HG02885 (cell line): ENCODE results near the gene NDUFS6.
"Not testable (repeated sequence)": the region's sequence is repeated elsewhere in the genome, so short reads cannot be mapped to it uniquely, and the experiment has no call there.

ENCODE experiments used
- ATAC-seq: cut with Tn5 transposase; IDR thresholded peaks from one replicate; pipeline ENCODE4 v1.9.1; 2021; ENCODE audit warnings: mild to moderate bottlenecking; ENCODE audit not compliant: unreplicated experiment, poor library complexity

The NDUFS6 gene

GRCh38 chr5:1781726-1782384 lies 19.4 kb upstream of the NDUFS6 start:
- no peak for ATAC-seq

GRCh38 chr5:1782385-1783215 lies 18.6 kb upstream of the NDUFS6 start:
- peak; percentile 18 for ATAC-seq

- peak; percentile 81 for ATAC-seq
These were observed 18.0 kb upstream of the NDUFS6 start for GRCh38 chr5:1783216-1783554.

GRCh38 chr5:1784197-1785050 lies 16.8 kb upstream of the NDUFS6 start:
- no peak for ATAC-seq

GRCh38 chr5:1785062-1785461 lies 16.1 kb upstream of the NDUFS6 start:
- no peak for ATAC-seq

- no peak for ATAC-seq
These were observed 15.2 kb upstream of the NDUFS6 start for GRCh38 chr5:1785984-1786383.

- ATAC-seq = no peak
These were observed 14.4 kb upstream of the NDUFS6 start for GRCh38 chr5:1786621-1787471.

GRCh38 chr5:1787472-1788047 lies 13.6 kb upstream of the NDUFS6 start:
- ATAC-seq = no peak

GRCh38 chr5:1788200-1788599 lies 13.0 kb upstream of the NDUFS6 start:
- no peak for ATAC-seq

- no peak for ATAC-seq
These were observed 12.4 kb upstream of the NDUFS6 start for GRCh38 chr5:1788828-1789227.

GRCh38 chr5:1789438-1789833 lies 11.8 kb upstream of the NDUFS6 start:
- not testable (repeated sequence) for ATAC-seq

GRCh38 chr5:1789834-1790471 lies 11.3 kb upstream of the NDUFS6 start:
- ATAC-seq = no peak

- no peak for ATAC-seq
These were observed 10.0 kb upstream of the NDUFS6 start for GRCh38 chr5:1791176-1791575.

- peak; percentile 95 for ATAC-seq
These were observed 8.4 kb upstream of the NDUFS6 start for GRCh38 chr5:1792842-1793266.

GRCh38 chr5:1793301-1793740 lies 7.9 kb upstream of the NDUFS6 start:
- ATAC-seq = no peak

- peak; percentile 28 for ATAC-seq
These were observed 7.0 kb upstream of the NDUFS6 start for GRCh38 chr5:1793966-1794900.

GRCh38 chr5:1794901-1795290 lies 6.3 kb upstream of the NDUFS6 start:
- no peak for ATAC-seq

- no peak for ATAC-seq
These were observed 5.7 kb upstream of the NDUFS6 start for GRCh38 chr5:1795506-1795905.
